H1 (cell line): Measurements from ENCODE around the gene FEZF1. TPM values are rescaled to one million over a fixed set of nuclear protein-coding genes. Genes with fewer than 3 reads are reported as not detected.

Experiments
- CTCF ChIA-PET: fragments of 300-600 bp; sonication (Branson Sonifier 250); formaldehyde crosslinking; loops from one replicate; lab custom pipeline; 2021; ENCODE audit not compliant: partially characterized antibody; lab: Charles Lee
- POLR2A ChIA-PET: fragments of 300-600 bp; sonication (Branson Sonifier 250); formaldehyde crosslinking; loops from one replicate; lab custom pipeline; 2021; ENCODE audit warnings: inconsistent platforms; ENCODE audit not compliant: partially characterized antibody; lab: Charles Lee
- DNase-seq, 2 experiments: peaks; one replicate each; pipeline versions ENCODE4 v3.0.0 to v3.0.0-alpha.2; 2010 to 2022; ENCODE audit warnings: low spot score in 2 of 2, low read depth in 1 of 2, mixed read lengths in 1 of 2
- FAIRE-seq: peaks from 2 replicates; lab custom pipeline; 2011; peaks lifted over from hg19 to GRCh38; lab: Jason Lieb, UNC
- H2AFZ ChIP-seq: 2 replicates; pipeline ENCODE4 v1.8.1; 2012; ENCODE audit warnings: low read length, inconsistent platforms
- H2AK5ac ChIP-seq: 2 replicates; pipeline ENCODE4 v1.6.1; 2013; ENCODE audit warnings: low read depth, low read length
- H2BK120ac ChIP-seq: replicated peaks from 2 replicates; pipeline ENCODE3; 2013; ENCODE audit warnings: low read depth, low read length, inconsistent platforms
- H2BK12ac ChIP-seq: 2 replicates; pipeline ENCODE4 v1.6.1; 2013; ENCODE audit warnings: low read depth, low read length
- H2BK15ac ChIP-seq: 2 replicates; pipeline ENCODE4 v1.6.1; 2013; ENCODE audit warnings: low read length
- H2BK20ac ChIP-seq: 2 replicates; pipeline ENCODE4 v1.6.1; 2013; ENCODE audit warnings: low read length
- H2BK5ac ChIP-seq: 2 replicates; pipeline ENCODE4 v1.6.1; 2013; ENCODE audit warnings: low read depth, low read length
- H3K14ac ChIP-seq: 2 replicates; pipeline ENCODE4 v1.6.1; 2013; ENCODE audit warnings: inconsistent platforms; ENCODE audit not compliant: insufficient read length
- H3K18ac ChIP-seq: 2 replicates; pipeline ENCODE4 v1.6.1; 2013; ENCODE audit warnings: low read length; ENCODE audit errors: extremely low read depth
- H3K23ac ChIP-seq: 2 replicates; pipeline ENCODE4 v1.6.1; 2013; ENCODE audit warnings: inconsistent platforms; ENCODE audit not compliant: insufficient read length
- H3K23me2 ChIP-seq: 2 replicates; pipeline ENCODE4 v1.6.1; 2013; ENCODE audit warnings: low read depth, low read length
- H3K27ac ChIP-seq: 2 replicates; pipeline ENCODE4 v1.6.1; 2011; ENCODE audit warnings: low read depth, low read length, inconsistent platforms
- H3K27me3 ChIP-seq, 4 experiments: replicated peaks in 1 of 4; 1 replicate in 1 of 4; 2 replicates in 3 of 4; pipeline versions ENCODE4 v1.6.1 to v1.8.1; 2011 to 2013; ENCODE audit warnings: low read length in 3 of 4, mild to moderate bottlenecking in 3 of 4, inconsistent platforms in 2 of 4, mixed read lengths in 2 of 4, moderate library complexity in 1 of 4; ENCODE audit not compliant: control insufficient read depth in 3 of 4, insufficient read depth in 3 of 4; ENCODE audit errors: extremely low read depth in 1 of 4
- H3K36me3 ChIP-seq, 4 experiments: 2 replicates each; pipeline versions ENCODE4 v1.6.1 to v1.8.1; 2011 to 2013; ENCODE audit warnings: mild to moderate bottlenecking in 4 of 4, low read length in 3 of 4, moderate library complexity in 2 of 4, control low read depth in 1 of 4, inconsistent platforms in 1 of 4; ENCODE audit not compliant: insufficient read depth in 4 of 4, control insufficient read depth in 2 of 4
- H3K4ac ChIP-seq: replicated peaks from 2 replicates; pipeline ENCODE3; 2013; ENCODE audit warnings: low read length, low read depth, mixed read lengths, inconsistent platforms; ENCODE audit not compliant: insufficient read length
- H3K4me1 ChIP-seq, 4 experiments: replicated peaks in 1 of 4; 1 replicate in 1 of 4; 2 replicates in 3 of 4; pipeline versions ENCODE4 v1.6.1 to v1.8.1; 2011 to 2013; ENCODE audit warnings: low read length in 3 of 4, inconsistent platforms in 2 of 4, mixed read lengths in 1 of 4; ENCODE audit not compliant: insufficient read depth in 4 of 4, control insufficient read depth in 3 of 4
- H3K4me2 ChIP-seq, 2 experiments: 2 replicates each; pipeline versions ENCODE4 v1.6.1 to v1.8.1; 2011 to 2013; ENCODE audit warnings: low read depth in 2 of 2, low read length in 2 of 2, control low read depth in 1 of 2, inconsistent platforms in 1 of 2, mild to moderate bottlenecking in 1 of 2; ENCODE audit not compliant: insufficient read depth in 1 of 2
- H3K4me3 ChIP-seq, 4 experiments: fragments of 200-600, 300-600 bp in 1 of 4; sonication (generic), shearing (Covaris generic), sonication (Bioruptor Twin) in 1 of 4; 2 replicates each; pipeline versions ENCODE4 v1.5.1 to v1.8.1; 2011 to 2016; ENCODE audit warnings: low read length in 4 of 4, low read depth in 3 of 4, control low read depth in 2 of 4, inconsistent platforms in 2 of 4, mild to moderate bottlenecking in 2 of 4, mixed read lengths in 1 of 4, moderate library complexity in 1 of 4; ENCODE audit not compliant: insufficient read depth in 2 of 4; ENCODE audit errors: extremely low read depth in 1 of 4
- H3K56ac ChIP-seq: replicated peaks from 2 replicates; pipeline ENCODE3; 2013; ENCODE audit warnings: low read depth, mild to moderate bottlenecking, mixed read lengths, low read length, inconsistent platforms; ENCODE audit not compliant: insufficient read length
- H3K79me1 ChIP-seq: 2 replicates; pipeline ENCODE4 v1.6.1; 2013; ENCODE audit warnings: low read depth, low read length, control low read depth
- H3K79me2 ChIP-seq, 2 experiments: 2 replicates each; pipeline versions ENCODE4 v1.6.1 to v1.8.1; 2012 to 2013; ENCODE audit warnings: low read length in 2 of 2, mild to moderate bottlenecking in 2 of 2, inconsistent platforms in 1 of 2; ENCODE audit not compliant: insufficient read depth in 2 of 2, control insufficient read depth in 1 of 2
- H3K9ac ChIP-seq, 4 experiments: replicated peaks in 1 of 4; 1 replicate in 1 of 4; 2 replicates in 3 of 4; pipeline versions ENCODE4 v1.6.1 to v1.8.1; 2011 to 2013; ENCODE audit warnings: low read depth in 3 of 4, low read length in 3 of 4, control low read depth in 2 of 4, mild to moderate bottlenecking in 2 of 4, moderate library complexity in 2 of 4, inconsistent platforms in 1 of 4; ENCODE audit errors: extremely low read depth in 1 of 4
- H3K9me3 ChIP-seq, 2 experiments: 2 replicates each; pipeline versions ENCODE4 v1.6.1 to v1.8.1; 2012 to 2013; ENCODE audit warnings: mild to moderate bottlenecking in 2 of 2, moderate library complexity in 2 of 2, control low read depth in 1 of 2, inconsistent platforms in 1 of 2, low read depth in 1 of 2, low read length in 1 of 2, mixed read lengths in 1 of 2; ENCODE audit not compliant: insufficient read depth in 2 of 2
- H4K20me1 ChIP-seq, 2 experiments: replicated peaks in 1 of 2; 2 replicates each; pipeline versions ENCODE3 to v1.8.1; 2011 to 2013; ENCODE audit warnings: inconsistent platforms in 2 of 2, low read length in 2 of 2, mild to moderate bottlenecking in 1 of 2; ENCODE audit not compliant: insufficient read depth in 2 of 2, control insufficient read depth in 1 of 2
- H4K5ac ChIP-seq: 2 replicates; pipeline ENCODE4 v1.6.1; 2013; ENCODE audit warnings: low read length, low read depth, mixed read lengths, inconsistent platforms; ENCODE audit not compliant: insufficient read length
- H4K8ac ChIP-seq: 2 replicates; pipeline ENCODE4 v1.8.0; 2013; ENCODE audit warnings: mild to moderate bottlenecking, moderate library complexity, low read length, inconsistent platforms; ENCODE audit not compliant: insufficient read depth; ENCODE audit errors: extremely low read depth
- H4K91ac ChIP-seq: replicated peaks from 2 replicates; pipeline ENCODE3; 2013; ENCODE audit warnings: low read length, mixed read lengths, inconsistent platforms; ENCODE audit not compliant: insufficient read length
- BACH1 ChIP-seq: IDR thresholded peaks from 2 replicates; pipeline ENCODE4 v1.6.1; 2012; ENCODE audit warnings: low read length, improper control_type of control experiment
- CTCF ChIP-seq, 3 experiments: IDR thresholded peaks; 1 replicate in 2 of 3; 2 replicates in 1 of 3; pipeline versions ENCODE4 v1.5.1 to v1.6.1; 2011; ENCODE audit warnings: low read length in 3 of 3, mild to moderate bottlenecking in 3 of 3, inconsistent platforms in 2 of 3, low read depth in 1 of 3, moderate library complexity in 1 of 3; ENCODE audit not compliant: insufficient read depth in 1 of 3; ENCODE audit errors: control extremely low read depth in 1 of 3
- E2F6 ChIP-seq: IDR thresholded peaks from 2 replicates; pipeline ENCODE4 v1.6.1; 2012; ENCODE audit warnings: inconsistent platforms
- KDM5A ChIP-seq: fragments of 200-600 bp; IDR thresholded peaks from 2 replicates; pipeline ENCODE4 v1.7.1; 2012; ENCODE audit warnings: mild to moderate bottlenecking, low read length, inconsistent platforms, mixed read lengths
- POLR2A ChIP-seq, 2 experiments: IDR thresholded peaks; 1 replicate in 1 of 2; 2 replicates in 1 of 2; pipeline ENCODE4 v1.6.1; 2011; ENCODE audit warnings: low read depth in 2 of 2, low read length in 2 of 2, mild to moderate bottlenecking in 2 of 2; ENCODE audit errors: control extremely low read depth in 1 of 2
- RAD21 ChIP-seq, 2 experiments: IDR thresholded peaks in 1 of 2; conservative IDR thresholded peaks in 1 of 2; 2 replicates each; pipeline ENCODE4 v1.6.1; 2011; ENCODE audit warnings: low read depth in 2 of 2, low read length in 2 of 2, improper control_type of control experiment in 1 of 2, inconsistent platforms in 1 of 2, mild to moderate bottlenecking in 1 of 2, moderate library complexity in 1 of 2
- RXRA ChIP-seq: IDR thresholded peaks from 2 replicates; pipeline ENCODE4 v1.6.1; 2011; ENCODE audit warnings: low read depth, mild to moderate bottlenecking, low read length, moderate library complexity; ENCODE audit not compliant: insufficient read depth
- SIN3A ChIP-seq, 2 experiments: IDR thresholded peaks in 1 of 2; conservative IDR thresholded peaks in 1 of 2; 2 replicates each; pipeline ENCODE4 v1.6.1; 2011 to 2012; ENCODE audit warnings: low read length in 2 of 2, improper control_type of control experiment in 1 of 2, low read depth in 1 of 2, mild to moderate bottlenecking in 1 of 2
- SRF ChIP-seq: IDR thresholded peaks from 2 replicates; pipeline ENCODE4 v1.6.1; 2011; ENCODE audit warnings: mild to moderate bottlenecking, low read depth, low read length, moderate library complexity
- TBP ChIP-seq: IDR thresholded peaks from 2 replicates; pipeline ENCODE4 v1.6.1; 2011; ENCODE audit warnings: low read depth, low read length, improper control_type of control experiment
- WGBS, 2 experiments: shearing (Covaris generic) in 1 of 2; methylation state at CpG; one replicate each; pipeline versions ENCODE4 v1.1.6 to v1.1.7; 2013 to 2015; ENCODE audit warnings: low lambda C conversion rate in 2 of 2, mixed read lengths in 2 of 2, inconsistent platforms in 1 of 2, low coverage in 1 of 2, missing lambda C conversion rate in 1 of 2; ENCODE audit not compliant: insufficient replicate concordance in 2 of 2, insufficient coverage in 1 of 2, insufficient read length in 1 of 2; ENCODE audit errors: extremely low coverage in 1 of 2, missing lambda C conversion rate in 1 of 2; 5-methylcytosine and 5-hydroxymethylcytosine counted together
- polyA plus RNA-seq, 7 experiments: library from polyadenylated mRNA; depleted of rRNA in 3 of 7; stranded (reverse) in 5 of 7; unstranded in 2 of 7; fragments of >200 nt in 5 of 7; fragments of 200-250 nt in 2 of 7; gene quantifications; 1 replicate in 5 of 7; 2 replicates in 1 of 7; 4 replicates in 1 of 7; pipeline versions ENCODE4 v1.2.1 to v1.2.3, GENCODE V29; 2011 to 2013; ENCODE audit warnings: missing spikeins in 2 of 7, mixed read lengths in 2 of 7
- total RNA-seq: library from RNA; stranded (reverse); fragmentation: NEBNext Ultra II Directional; extraction: Animal tissue kit (Norgen Biotek cat#: 25700); gene quantifications from 2 replicates; pipeline ENCODE4 v1.2.1, GENCODE V29; 2021

Gene FEZF1
- total and polyA plus RNA-seq, 2 of the 8 experiments (the other 6 are each of a cell fraction or from before 2014, with no cell fraction given): 10.6 to 15.7 TPM

GRCh38 chr7:122350701-122351100 is 46.2 kb upstream of the FEZF1 start:
- H3K4ac ChIP-seq: no peak overlapping the region
- no peak overlapping the region for H3K23ac ChIP-seq
- H3K36me3 ChIP-seq: no peaks in the 10 kb centered on the region
- FAIRE-seq (no peak), DNase-seq (no peak)
- peaks cover 0 to 5% (median 2%) of the 10 kb centered on the region in 4 experiments; a peak in 2 of 7 replicates for H3K4me1 ChIP-seq
- CTCF ChIA-PET: interaction anchor here (1.7 to 2.0 kb wide), 4 partner anchors 14 to 177 kb away, joined by 4 to 6 read pairs (median 4); no protein-coding TSS in a partner anchor
- POLR2A ChIA-PET: no interaction called here
- H2AK5ac ChIP-seq: no peak overlapping the region
- no peak overlapping the region for H3K4me2 ChIP-seq
- no peaks in the 10 kb centered on the region for H3K9me3 ChIP-seq
- no peak overlapping the region for H2AFZ ChIP-seq
- no peak overlapping the region for H3K56ac ChIP-seq
- H2BK5ac ChIP-seq: no peak overlapping the region
- no peak overlapping the region for H4K91ac ChIP-seq
- H3K18ac ChIP-seq: no peak overlapping the region; the same call in 1 of the 2 replicates
- H2BK12ac ChIP-seq: no peak overlapping the region
- H3K79me2 ChIP-seq: no peaks in the 10 kb centered on the region
- H2BK15ac ChIP-seq: no peak overlapping the region
- H4K5ac ChIP-seq: no peak overlapping the region
- H3K14ac ChIP-seq: no peak overlapping the region
- no peak overlapping the region for H2BK120ac ChIP-seq
- H3K79me1 ChIP-seq: no peaks in the 10 kb centered on the region
- 78% methylated on average over 3 of the region's 3 CpGs; no CpG with 5 or more reads in 1 of the 2 experiments for WGBS, 2 experiments
- H3K23me2 ChIP-seq: no peaks in the 10 kb centered on the region
- no peak overlapping the region for H2BK20ac ChIP-seq
- H4K20me1 ChIP-seq: no peaks in the 10 kb centered on the region
- H3K27ac ChIP-seq: no peak overlapping the region
- H3K9ac ChIP-seq: no peak overlapping the region
- H3K27me3 ChIP-seq: no peaks in the 10 kb centered on the region
- no peak overlapping the region for H4K8ac ChIP-seq
- no peak overlapping the region for H3K4me3 ChIP-seq
- TF ChIP-seq SRF (no peak), CTCF (IDR thresholded peaks at IDR 0.05; ENCODE audit: control extremely low read depth in 1 of 3, insufficient read depth in 1 of 3, low read depth in 1 of 3, low read length in 3 of 3) (peak in 1 of 3 experiments; percentile 11; a peak in 1 of 4 replicates), POLR2A (IDR thresholded peaks at IDR 0.05; ENCODE audit: control extremely low read depth in 1 of 2, low read depth in 2 of 2, low read length in 2 of 2) (no peak), KDM5A (no peak), TBP (no peak), SIN3A (conservative IDR thresholded peaks at IDR 0.05 in 1 of 2, IDR thresholded peaks at IDR 0.05 in 1 of 2; ENCODE audit: low read depth in 1 of 2, low read length in 2 of 2) (no peak), BACH1 (no peak), RAD21 (IDR thresholded peaks at IDR 0.05 in 1 of 2, conservative IDR thresholded peaks at IDR 0.05 in 1 of 2; ENCODE audit: low read depth in 2 of 2, low read length in 2 of 2) (peak in 1 of 2 experiments; percentile 37; a peak in 3 of 4 replicates), E2F6 (no peak), RXRA (no peak)
